Large intestine (tissue), 3 donors: Measurements from ENCODE around the gene PDSS1. TPM values are rescaled to one million over a fixed set of nuclear protein-coding genes. Genes with fewer than 3 reads are reported as not detected.

ENCODE experiments used
- DNase-seq, 2 donors: peaks; one replicate each; pipeline versions ENCODE4 v3.0.0 to v3.0.0-alpha.2; 2013
- H3K27ac ChIP-seq: one replicate; pipeline ENCODE4 v1.5.1; 2013; ENCODE audit warnings: low read length
- H3K27me3 ChIP-seq: 2 replicates; pipeline ENCODE4 v1.6.1; 2013; ENCODE audit warnings: low read length; ENCODE audit not compliant: control insufficient read depth, insufficient read depth
- H3K36me3 ChIP-seq: 2 replicates; pipeline ENCODE4 v1.6.1; 2013; ENCODE audit warnings: low read length; ENCODE audit not compliant: control insufficient read depth, insufficient read depth
- H3K4me1 ChIP-seq: one replicate; pipeline ENCODE4 v1.6.1; 2013; ENCODE audit warnings: low read length; ENCODE audit not compliant: control insufficient read depth, insufficient read depth
- H3K4me3 ChIP-seq: one replicate; pipeline ENCODE4 v1.5.1; 2013; ENCODE audit warnings: low read length
- H3K9me3 ChIP-seq: one replicate; pipeline ENCODE4 v1.6.1; 2013; ENCODE audit warnings: mild to moderate bottlenecking, low read depth, low read length, moderate library complexity; ENCODE audit not compliant: control insufficient read depth
- WGBS: methylation state at CpG from one replicate; pipeline ENCODE4 v1.1.5; 2013; ENCODE audit warnings: low lambda C conversion rate; ENCODE audit not compliant: insufficient coverage; 5-methylcytosine and 5-hydroxymethylcytosine counted together
- polyA plus RNA-seq: library from polyadenylated mRNA; unstranded; fragments of 120-200 nt; gene quantifications from one replicate; pipeline ENCODE4 v1.2.1, GENCODE V29; 2013

The PDSS1 gene
- polyA plus RNA-seq, 1 donor: 18.0 TPM

GRCh38 chr10:26735435-26735834 lies 37.9 kb downstream of the PDSS1 start:
- no peak overlapping the region for H3K27ac ChIP-seq
- no peaks in the 10 kb centered on the region for H3K9me3 ChIP-seq
- H3K36me3 ChIP-seq: peaks cover 53% of the 10 kb centered on the region
- H3K27me3 ChIP-seq: no peaks in the 10 kb centered on the region
- H3K4me3 ChIP-seq: no peak overlapping the region
- 90% methylated on average over 2 of the region's 4 CpGs for WGBS
- no peak for DNase-seq
- peaks cover 21% of the 10 kb centered on the region for H3K4me1 ChIP-seq

DNA sequence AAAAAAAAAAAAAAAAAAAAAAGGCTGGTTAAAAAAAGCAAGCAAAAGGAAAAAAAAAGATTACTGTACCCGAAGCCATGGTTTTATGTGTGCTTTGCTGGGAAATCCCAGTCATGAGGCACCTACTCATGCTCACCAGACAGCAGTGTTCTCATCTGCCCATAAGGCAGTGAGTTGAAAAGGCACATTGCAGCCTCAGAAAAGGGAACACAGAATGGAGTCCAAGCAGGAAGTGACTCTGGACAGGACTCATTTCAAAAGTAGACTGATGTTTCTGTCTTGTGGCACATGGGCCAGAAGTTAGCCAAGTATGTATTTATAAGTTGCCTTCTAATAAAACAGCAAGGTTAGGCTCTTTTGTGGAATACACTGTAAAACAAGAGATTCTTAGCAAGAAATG lies 40.2 kb downstream of the PDSS1 start:
- 60% methylated on average over 1 of the region's 1 CpG for WGBS
- peaks cover 50% of the 10 kb centered on the region for H3K36me3 ChIP-seq
- H3K27ac ChIP-seq: peak overlapping the region; percentile 30
- H3K4me1 ChIP-seq: peaks cover 21% of the 10 kb centered on the region
- DNase-seq: peak in 1 of 2 donors; percentile 33
- no peaks in the 10 kb centered on the region for H3K9me3 ChIP-seq
- no peaks in the 10 kb centered on the region for H3K27me3 ChIP-seq
- H3K4me3 ChIP-seq: no peak overlapping the region

GRCh38 chr10:26738301-26738911 lies 40.9 kb downstream of the PDSS1 start:
- peak overlapping the region; percentile 30 for H3K27ac ChIP-seq
- H3K9me3 ChIP-seq: no peaks in the 10 kb centered on the region
- peaks cover 17% of the 10 kb centered on the region for H3K4me1 ChIP-seq
- H3K4me3 ChIP-seq: no peak overlapping the region
- peak; percentile 12 to 46 for DNase-seq
- H3K27me3 ChIP-seq: no peaks in the 10 kb centered on the region
- peaks cover 56% of the 10 kb centered on the region for H3K36me3 ChIP-seq
- WGBS: 92% methylated on average over 2 of the region's 5 CpGs

- H3K27ac ChIP-seq: no peak overlapping the region
- WGBS: 83% methylated on average over 1 of the region's 6 CpGs
- DNase-seq: no peak
- H3K4me1 ChIP-seq: peaks cover 10% of the 10 kb centered on the region
- no peaks in the 10 kb centered on the region for H3K9me3 ChIP-seq
- no peak overlapping the region for H3K4me3 ChIP-seq
- H3K36me3 ChIP-seq: peaks cover 61% of the 10 kb centered on the region
- no peaks in the 10 kb centered on the region for H3K27me3 ChIP-seq
These were observed 41.6 kb downstream of the PDSS1 start for GRCh38 chr10:26739071-26739631.

DNA sequence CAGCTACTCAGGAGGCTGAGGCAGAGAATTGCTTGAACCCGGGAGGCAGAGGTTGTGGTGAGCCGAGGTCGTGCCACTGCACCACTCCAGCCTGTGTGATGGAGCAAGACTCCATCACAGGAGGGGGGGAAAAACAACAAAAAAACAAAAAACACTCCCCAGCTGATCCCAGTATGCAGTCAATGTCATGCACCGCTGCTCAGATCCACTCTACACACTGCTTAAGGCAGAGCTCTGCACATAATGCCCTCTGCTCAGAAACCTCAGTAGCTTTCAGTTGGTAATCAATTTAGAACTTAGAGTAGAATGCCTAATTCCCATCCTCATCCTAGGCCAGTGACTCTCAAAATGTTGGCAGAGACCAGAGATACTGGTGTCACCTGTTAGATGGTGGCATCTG lies 43.9 kb downstream of the PDSS1 start:
- H3K27ac ChIP-seq: no peak overlapping the region
- no peak for DNase-seq
- no CpG with 5 or more reads among the region's 4 CpGs for WGBS
- peaks cover 61% of the 10 kb centered on the region for H3K36me3 ChIP-seq
- H3K4me3 ChIP-seq: no peak overlapping the region
- H3K4me1 ChIP-seq: no peaks in the 10 kb centered on the region
- no peaks in the 10 kb centered on the region for H3K27me3 ChIP-seq
- H3K9me3 ChIP-seq: no peaks in the 10 kb centered on the region

- Histone ChIP-seq H3K4me1 (no peaks in the 10 kb centered on the region), H3K27me3 (no peaks in the 10 kb centered on the region), H3K9me3 (no peaks in the 10 kb centered on the region), H3K4me3 (no peak overlapping the region), H3K27ac (no peak overlapping the region), H3K36me3 (peaks cover 52% of the 10 kb centered on the region)
- DNase-seq: no peak
- WGBS: no CpG with 5 or more reads among the region's 2 CpGs
These were observed 45.6 kb downstream of the PDSS1 start for GRCh38 chr10:26743091-26743490.

DNA sequence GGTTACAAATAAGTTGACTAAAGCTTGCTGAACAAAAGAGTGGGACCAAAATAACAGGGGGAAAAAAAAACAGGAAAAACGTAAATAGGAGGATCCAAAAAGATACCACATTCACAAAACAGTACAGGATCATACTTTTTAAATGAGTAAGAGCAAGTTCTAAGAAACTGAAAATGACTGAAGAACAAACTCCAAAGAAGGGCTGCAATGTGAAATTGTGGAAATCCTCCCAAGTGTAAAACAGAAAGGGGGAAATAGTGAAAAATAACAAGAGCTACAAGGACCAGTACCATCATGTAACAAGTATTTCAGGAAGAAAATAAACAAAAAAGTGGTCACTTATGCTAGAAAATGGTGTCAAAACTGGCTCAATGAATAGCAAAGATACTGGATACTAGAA lies 46.3 kb downstream of the PDSS1 start:
- Histone ChIP-seq H3K4me3 (no peak overlapping the region), H3K36me3 (peaks cover 49% of the 10 kb centered on the region), H3K9me3 (no peaks in the 10 kb centered on the region), H3K4me1 (no peaks in the 10 kb centered on the region), H3K27ac (no peak overlapping the region), H3K27me3 (no peaks in the 10 kb centered on the region)
- WGBS: 100% methylated on average over 1 of the region's 1 CpG
- DNase-seq: no peak

- H3K4me1 ChIP-seq: no peaks in the 10 kb centered on the region
- WGBS: 100% methylated on average over 1 of the region's 5 CpGs
- no peaks in the 10 kb centered on the region for H3K9me3 ChIP-seq
- no peak for DNase-seq
- H3K27me3 ChIP-seq: no peaks in the 10 kb centered on the region
- H3K36me3 ChIP-seq: peaks cover 41% of the 10 kb centered on the region
- no peak overlapping the region for H3K4me3 ChIP-seq
- no peak overlapping the region for H3K27ac ChIP-seq
These were observed 48.6 kb downstream of the PDSS1 start for GRCh38 chr10:26746061-26746460.

GRCh38 chr10:26755443-26755903 lies 58.0 kb downstream of the PDSS1 start:
- H3K27ac ChIP-seq: no peak overlapping the region

DNA sequence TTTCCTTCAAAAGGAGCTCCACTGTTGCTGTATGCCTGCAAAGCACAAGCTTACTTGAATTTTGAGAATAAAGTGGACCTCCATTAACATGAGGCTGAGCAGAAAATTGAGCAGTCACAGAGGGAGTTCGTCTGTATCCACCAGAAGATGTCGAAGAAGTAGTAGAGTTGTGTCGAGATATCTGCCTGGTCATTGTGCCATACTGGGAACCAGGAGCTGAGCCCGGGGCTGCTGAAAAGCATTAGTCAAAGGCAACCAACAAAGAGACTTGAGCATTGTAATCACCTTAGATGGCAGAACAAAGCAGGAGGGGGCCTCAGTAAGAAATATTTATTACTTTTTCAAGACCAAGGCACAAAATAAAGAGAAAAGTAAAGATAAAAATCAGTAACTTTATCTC lies 61.5 kb downstream of the PDSS1 start:
- H3K4me1 ChIP-seq: no peaks in the 10 kb centered on the region
- WGBS: no CpG with 5 or more reads among the region's 4 CpGs
- no peak for DNase-seq
- no peak overlapping the region for H3K27ac ChIP-seq
- peaks cover 18% of the 10 kb centered on the region for H3K36me3 ChIP-seq
- H3K27me3 ChIP-seq: no peaks in the 10 kb centered on the region
- no peak overlapping the region for H3K4me3 ChIP-seq
- no peaks in the 10 kb centered on the region for H3K9me3 ChIP-seq

More at GRCh38 chr10:26755443-26755903, 58.0 kb downstream of the PDSS1 start:
- no peaks in the 10 kb centered on the region for H3K4me1 ChIP-seq
- H3K36me3 ChIP-seq: peaks cover 9% of the 10 kb centered on the region
- H3K27me3 ChIP-seq: no peaks in the 10 kb centered on the region
- H3K4me3 ChIP-seq: no peak overlapping the region
- H3K9me3 ChIP-seq: no peaks in the 10 kb centered on the region
- WGBS: 57% methylated on average over 1 of the region's 4 CpGs
- no peak for DNase-seq

- Histone ChIP-seq H3K4me1 (no peaks in the 10 kb centered on the region), H3K4me3 (no peak overlapping the region), H3K27me3 (no peaks in the 10 kb centered on the region), H3K36me3 (peaks cover 30% of the 10 kb centered on the region), H3K27ac (no peak overlapping the region), H3K9me3 (no peaks in the 10 kb centered on the region)
- DNase-seq: no peak
- 100% methylated on average over 1 of the region's 2 CpGs for WGBS
These were observed 68.0 kb downstream of the PDSS1 start for GRCh38 chr10:26765549-26765948.
